Iris pigment epithelial cell (primary cell): Measurements from ENCODE around the gene PRICKLE2.

Experiments used
- DNase-seq: peaks from one replicate; pipeline ENCODE4 v3.0.0-alpha.2; 2011; ENCODE audit warnings: low read depth

The PRICKLE2 gene

GRCh38 chr3:64218746-64219145, 6.5 kb downstream of the PRICKLE2 start:
- DNase-seq = no peak

- DNase-seq = no peak
These were observed 6.9 kb downstream of the PRICKLE2 start for GRCh38 chr3:64218329-64218728.

- DNase-seq = peak; percentile 68
These were observed 8.8 kb downstream of the PRICKLE2 start for GRCh38 chr3:64216274-64217147.

- DNase-seq = no peak
These were observed 9.7 kb downstream of the PRICKLE2 start for GRCh38 chr3:64215559-64215958.

- DNase-seq = no peak
These were observed 10.2 kb downstream of the PRICKLE2 start for GRCh38 chr3:64215103-64215502.

- DNase-seq = peak; percentile 78
These were observed 10.8 kb downstream of the PRICKLE2 start for GRCh38 chr3:64214381-64215018.

- peak; percentile 88 for DNase-seq
These were observed 11.3 kb downstream of the PRICKLE2 start for GRCh38 chr3:64213962-64214379.

GRCh38 chr3:64213224-64213878, 11.9 kb downstream of the PRICKLE2 start:
- DNase-seq = peak; percentile 50

- DNase-seq = no peak
These were observed 15.2 kb downstream of the PRICKLE2 start for GRCh38 chr3:64209866-64210621.

GRCh38 chr3:64207289-64208080, 17.8 kb downstream of the PRICKLE2 start:
- DNase-seq = peak; percentile 55

GRCh38 chr3:64203969-64204908, 21.0 kb downstream of the PRICKLE2 start:
- no peak for DNase-seq

- DNase-seq = no peak
These were observed 22.1 kb downstream of the PRICKLE2 start for GRCh38 chr3:64203216-64203615.

- DNase-seq = no peak
These were observed 25.3 kb downstream of the PRICKLE2 start for GRCh38 chr3:64199932-64200331.

GRCh38 chr3:64196236-64196929, 28.9 kb downstream of the PRICKLE2 start:
- no peak for DNase-seq

- DNase-seq = no peak
These were observed 29.5 kb downstream of the PRICKLE2 start for GRCh38 chr3:64195789-64196188.

GRCh38 chr3:64191822-64192221, 33.4 kb downstream of the PRICKLE2 start:
- no peak for DNase-seq

GRCh38 chr3:64190517-64191515, 34.5 kb downstream of the PRICKLE2 start:
- DNase-seq = peak; percentile 96
